Measurements from ENCODE around the gene MKLN1. TPM values are rescaled to one million over a fixed set of nuclear protein-coding genes. Genes with fewer than 3 reads are reported as not detected.

Gene MKLN1
- total RNA-seq, 1 donor from 2014 or later, result 45.4 TPM

Other genes starting within 250 kb of the MKLN1 start
- gene PODXL, start 228.8 kb downstream of the MKLN1 start, total RNA-seq, result 76.2 TPM